Measurements from ENCODE around the gene TOMM5.

DNA sequence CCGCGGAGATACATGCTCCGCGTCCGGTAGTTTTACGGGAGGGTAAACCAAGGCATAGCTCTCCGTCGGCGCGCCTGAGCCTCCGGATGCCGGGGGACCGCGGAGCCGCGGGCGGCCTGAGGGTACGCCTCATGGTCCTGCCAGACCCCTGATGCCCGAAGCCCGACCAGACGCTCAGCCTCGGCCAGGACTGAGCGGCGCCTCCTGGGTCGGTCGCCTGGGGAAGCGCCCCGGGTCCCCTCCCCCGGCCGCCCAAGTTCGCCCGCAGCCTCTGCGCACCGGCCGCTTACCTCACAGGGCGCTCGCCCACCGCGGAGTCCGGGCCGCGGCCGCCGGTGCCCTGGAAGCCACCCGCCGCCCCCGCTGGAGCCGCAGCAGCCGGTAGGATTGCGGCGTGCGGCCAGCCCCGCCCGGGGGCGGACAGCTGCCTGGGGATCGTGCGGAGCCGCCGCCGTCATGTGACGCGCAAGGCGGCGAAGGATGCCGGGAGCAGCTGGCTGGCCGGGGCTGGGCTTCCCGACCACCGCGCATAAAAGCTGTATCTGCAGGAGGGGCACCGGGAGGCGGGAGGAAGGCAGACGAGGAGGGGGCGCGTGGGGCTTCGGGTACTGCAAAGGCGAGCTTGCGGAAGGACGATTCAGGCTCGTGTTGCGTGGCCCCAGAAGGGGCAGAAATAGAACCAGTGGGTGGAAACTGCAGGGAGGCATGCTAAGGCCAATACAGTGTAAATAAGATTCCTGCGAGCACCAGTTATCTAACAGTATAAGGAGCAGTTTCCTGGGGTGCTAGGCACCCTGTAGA, 16.3 kb downstream of the TOMM5 start, which contains the start of gene FBXO10:
- no peak for TF ChIP-seq EZH2 (IDR thresholded peaks at IDR 0.05; ENCODE audit: low read length, unreplicated experiment)
- TF ChIP-seq, protein P1, sequence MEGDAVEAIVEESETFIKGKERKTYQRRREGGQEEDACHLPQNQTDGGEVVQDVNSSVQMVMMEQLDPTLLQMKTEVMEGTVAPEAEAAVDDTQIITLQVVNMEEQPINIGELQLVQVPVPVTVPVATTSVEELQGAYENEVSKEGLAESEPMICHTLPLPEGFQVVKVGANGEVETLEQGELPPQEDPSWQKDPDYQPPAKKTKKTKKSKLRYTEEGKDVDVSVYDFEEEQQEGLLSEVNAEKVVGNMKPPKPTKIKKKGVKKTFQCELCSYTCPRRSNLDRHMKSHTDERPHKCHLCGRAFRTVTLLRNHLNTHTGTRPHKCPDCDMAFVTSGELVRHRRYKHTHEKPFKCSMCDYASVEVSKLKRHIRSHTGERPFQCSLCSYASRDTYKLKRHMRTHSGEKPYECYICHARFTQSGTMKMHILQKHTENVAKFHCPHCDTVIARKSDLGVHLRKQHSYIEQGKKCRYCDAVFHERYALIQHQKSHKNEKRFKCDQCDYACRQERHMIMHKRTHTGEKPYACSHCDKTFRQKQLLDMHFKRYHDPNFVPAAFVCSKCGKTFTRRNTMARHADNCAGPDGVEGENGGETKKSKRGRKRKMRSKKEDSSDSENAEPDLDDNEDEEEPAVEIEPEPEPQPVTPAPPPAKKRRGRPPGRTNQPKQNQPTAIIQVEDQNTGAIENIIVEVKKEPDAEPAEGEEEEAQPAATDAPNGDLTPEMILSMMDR (conservative IDR thresholded peaks at IDR 0.05; ENCODE audit: low read depth, low read length): no peak

Measured in PC-3 (cell line).